GM23338 (cell line): ENCODE results near the gene CCDC80. TPM values are rescaled to one million over a fixed set of nuclear protein-coding genes. Genes with fewer than 3 reads are reported as not detected.
A peak's percentile ranks its signal among the peaks of the same experiment; 100 is the strongest.

Source experiments
- ATAC-seq: fragments of 200-7000 bp; cut with Tn5 transposase; 3 replicates; pipeline ENCODE4 v1.9.1; 2020
- DNase-seq: peaks from one replicate; pipeline ENCODE4 v3.0.0-alpha.2; 2015; ENCODE audit warnings: low spot score
- H2AFZ ChIP-seq: fragments of 200-600 bp; sonication (generic); 2 replicates; pipeline ENCODE4 v1.8.0; 2016; ENCODE audit warnings: antibody characterized with exemption, mild to moderate bottlenecking, moderate library complexity
- H3F3A ChIP-seq: fragments of 200-600 bp; sonication (generic); replicated peaks from 2 replicates; pipeline ENCODE4 v1.8.0; 2017; ENCODE audit warnings: antibody characterized with exemption, mixed run types, low read depth
- H3K27ac ChIP-seq: fragments of 200-600 bp; sonication (generic); 2 replicates; pipeline ENCODE4 v1.6.1; 2016; ENCODE audit warnings: low read depth
- H3K27me3 ChIP-seq: fragments of 200-600 bp; sonication (generic); 2 replicates; pipeline ENCODE4 v1.8.0; 2016; ENCODE audit warnings: mild to moderate bottlenecking, mixed run types, moderate library complexity; ENCODE audit not compliant: insufficient read depth
- H3K36me3 ChIP-seq: fragments of 200-600 bp; sonication (generic); 2 replicates; pipeline ENCODE4 v1.8.0; 2016; ENCODE audit warnings: mild to moderate bottlenecking; ENCODE audit not compliant: insufficient read depth
- H3K4me1 ChIP-seq: fragments of 200-600 bp; sonication (generic); 2 replicates; pipeline ENCODE4 v1.8.0; 2016; ENCODE audit warnings: mild to moderate bottlenecking, moderate library complexity; ENCODE audit not compliant: insufficient read depth
- H3K4me2 ChIP-seq: fragments of 200-600 bp; sonication (generic); 2 replicates; pipeline ENCODE4 v1.7.1; 2017; ENCODE audit warnings: mixed run types
- H3K4me3 ChIP-seq: fragments of 200-600 bp; sonication (generic); 2 replicates; pipeline ENCODE4 v1.6.1; 2016; ENCODE audit warnings: mixed run types
- H3K79me2 ChIP-seq: fragments of 200-600 bp; sonication (generic); replicated peaks from 2 replicates; pipeline ENCODE4 v1.8.0; 2017; ENCODE audit warnings: mild to moderate bottlenecking; ENCODE audit not compliant: insufficient read depth
- H3K9me2 ChIP-seq: fragments of 200-600 bp; sonication (generic); 2 replicates; pipeline ENCODE4 v1.8.0; 2017; ENCODE audit not compliant: insufficient read depth
- H4K20me1 ChIP-seq: fragments of 200-600 bp; sonication (generic); replicated peaks from 2 replicates; pipeline ENCODE4 v1.8.0; 2017; ENCODE audit warnings: mild to moderate bottlenecking; ENCODE audit not compliant: insufficient read depth
- H3K27ac Mint-ChIP-seq: 2 replicates; pipeline ENCODE4 v1.8.0; 2020; ENCODE audit warnings: inconsistent platforms, mild to moderate bottlenecking, moderate library complexity, mixed read lengths
- H3K27me3 Mint-ChIP-seq: 3 replicates; pipeline ENCODE4 v1.8.0; 2022; ENCODE audit warnings: low read depth, mild to moderate bottlenecking, moderate library complexity, mixed read lengths, inconsistent platforms; ENCODE audit not compliant: insufficient read depth, poor library complexity
- H3K36me3 Mint-ChIP-seq: 3 replicates; pipeline ENCODE4 v1.8.0; 2021; ENCODE audit warnings: low read depth, mild to moderate bottlenecking, inconsistent platforms, moderate library complexity, mixed read lengths
- H3K4me1 Mint-ChIP-seq: 3 replicates; pipeline ENCODE4 v1.8.0; 2020; ENCODE audit warnings: mild to moderate bottlenecking, inconsistent platforms, mixed read lengths
- H3K4me3 Mint-ChIP-seq: 3 replicates; pipeline ENCODE4 v1.8.0; 2021; ENCODE audit warnings: moderate library complexity, mild to moderate bottlenecking, inconsistent platforms, mixed read lengths
- H3K9me3 Mint-ChIP-seq: 3 replicates; pipeline ENCODE4 v1.8.0; 2020; ENCODE audit warnings: moderate library complexity, mild to moderate bottlenecking, inconsistent platforms, mixed read lengths
- CREB1 ChIP-seq: fragments of 250-450 bp; sonication (Bioruptor Pico); IDR thresholded peaks from 2 replicates; pipeline ENCODE4 v1.5.0; 2020; ENCODE audit warnings: low read depth, mild to moderate bottlenecking, moderate library complexity
- EZH2 ChIP-seq: fragments of 200-600 bp; sonication (generic); IDR thresholded peaks from one replicate; pipeline ENCODE4 v1.8.0; 2017; ENCODE audit warnings: antibody characterized with exemption, mild to moderate bottlenecking, low read depth; ENCODE audit not compliant: unreplicated experiment
- EZH2phosphoT487 ChIP-seq: fragments of 200-600 bp; sonication (generic); IDR thresholded peaks from one replicate; pipeline ENCODE4 v1.8.1; 2018; ENCODE audit warnings: antibody characterized with exemption; ENCODE audit not compliant: unreplicated experiment
- POLR2AphosphoS5 ChIP-seq: IDR thresholded peaks from 2 replicates; pipeline ENCODE4 v1.6.1; 2016; ENCODE audit warnings: antibody characterized with exemption, low read depth
- REST ChIP-seq: IDR thresholded peaks from one replicate; pipeline ENCODE4 v1.6.1; 2018; ENCODE audit warnings: antibody characterized with exemption; ENCODE audit not compliant: unreplicated experiment
- STAT1 ChIP-seq: IDR thresholded peaks from one replicate; pipeline ENCODE4 v1.6.1; 2016; ENCODE audit warnings: antibody characterized with exemption; ENCODE audit not compliant: unreplicated experiment
- ZNF331 ChIP-seq: fragments of 250-450 bp; sonication (Bioruptor Pico); IDR thresholded peaks from 2 replicates; pipeline ENCODE4 v1.5.0; 2020; ENCODE audit warnings: low read depth, mild to moderate bottlenecking, moderate library complexity
- ZNF462 ChIP-seq: fragments of 250-450 bp; sonication (Bioruptor Pico); IDR thresholded peaks from 2 replicates; pipeline ENCODE4 v1.5.0; 2020; ENCODE audit warnings: mild to moderate bottlenecking, moderate library complexity
- polyA plus RNA-seq: library from polyadenylated mRNA; unstranded; fragments of >200 nt; fragmentation: Nextera tagmentation; extraction: Ambion mirVana; gene quantifications from 2 replicates; pipeline ENCODE4 v1.2.1, GENCODE V29; 2016
- total RNA-seq: library from RNA; depleted of rRNA; stranded (reverse); fragments of >200 nt; shearing (Covaris generic); gene quantifications from 2 replicates; pipeline ENCODE4 v1.2.3, GENCODE V29; 2014
- TF ChIP-seq, protein P1 (sequence below): IDR thresholded peaks from 2 replicates; pipeline ENCODE4 v1.6.1; 2016; ENCODE audit warnings: antibody characterized with exemption

The CCDC80 gene
- total and polyA plus RNA-seq, 2 experiments from 2014 or later, result 5.4 to 6.7 TPM

GRCh38 chr3:112619295-112619694, 21.6 kb downstream of the CCDC80 start:
- ATAC-seq, result no peak
- Mint-ChIP-seq H3K9me3 (no peaks in the 10 kb centered on the region), H3K27ac (no peak overlapping the region)

DNA sequence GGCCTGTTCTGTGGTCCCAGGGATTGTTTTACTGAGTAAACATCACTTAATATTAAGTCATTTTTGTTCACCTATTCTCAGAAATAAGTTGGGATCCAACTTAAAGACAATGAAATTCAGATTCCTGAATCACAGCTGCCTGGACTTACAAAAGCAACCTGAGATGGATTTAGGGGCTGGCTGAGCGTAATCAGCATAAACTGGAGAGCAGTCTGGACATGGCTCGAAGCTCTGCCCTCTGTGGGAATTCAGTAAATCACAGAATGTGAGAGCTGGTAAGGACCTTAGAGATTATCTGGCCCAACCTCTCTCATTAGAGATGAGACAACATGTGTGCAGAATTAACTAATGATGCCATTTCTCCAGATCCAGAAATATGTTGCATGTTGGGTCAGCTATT, 23.7 kb downstream of the CCDC80 start:
- Mint-ChIP-seq H3K9me3 (no peaks in the 10 kb centered on the region), H3K36me3 (0 out of 3 replicates have a peak, but pooled peaks cover 4% of the 10 kb centered on the region), H3K27me3 (peaks cover 1% of the 10 kb centered on the region), H3K27ac (no peak overlapping the region), H3K4me1 (peaks cover 20% of the 10 kb centered on the region), H3K4me3 (no peak overlapping the region)
- Histone ChIP-seq H3K4me3 (no peak overlapping the region), H4K20me1 (no peaks in the 10 kb centered on the region), H3K9me2 (peaks cover 4% of the 10 kb centered on the region), H3K79me2 (no peaks in the 10 kb centered on the region), H3F3A (no peaks in the 10 kb centered on the region), H3K27ac (no peak overlapping the region), H3K36me3 (no peaks in the 10 kb centered on the region), H3K27me3 (no peaks in the 10 kb centered on the region), H2AFZ (no peak overlapping the region), H3K4me2 (no peak overlapping the region), H3K4me1 (peaks cover 14% of the 10 kb centered on the region)
- DNase-seq (no peak), ATAC-seq (no peak)
- TF ChIP-seq POLR2AphosphoS5, result no peak
- no peak for TF ChIP-seq ZNF331 (CRISPR knock-in tag)
- no peak for TF ChIP-seq ZNF462 (CRISPR knock-in tag)

More at GRCh38 chr3:112619295-112619694, 21.6 kb downstream of the CCDC80 start:
- no peak overlapping the region for H3K4me2 ChIP-seq
- 0 out of 2 replicates have a peak overlapping the region, but pooled peaks have one; percentile 6 for H2AFZ ChIP-seq
- H3K27ac ChIP-seq, result no peak overlapping the region
- H3K4me3 ChIP-seq, result no peak overlapping the region
- peaks cover 25% of the 10 kb centered on the region for H3K4me1 ChIP-seq
- no peaks in the 10 kb centered on the region for H4K20me1 ChIP-seq
- no peaks in the 10 kb centered on the region for H3K79me2 ChIP-seq
- H3F3A ChIP-seq, result no peaks in the 10 kb centered on the region
- peaks cover 4% of the 10 kb centered on the region for H3K9me2 ChIP-seq
- no peak for DNase-seq
- TF ChIP-seq STAT1 (no peak), EZH2 (no peak), EZH2phosphoT487 (no peak), CREB1 (CRISPR knock-in tag) (no peak), REST (no peak)
- TF ChIP-seq, protein P1, sequence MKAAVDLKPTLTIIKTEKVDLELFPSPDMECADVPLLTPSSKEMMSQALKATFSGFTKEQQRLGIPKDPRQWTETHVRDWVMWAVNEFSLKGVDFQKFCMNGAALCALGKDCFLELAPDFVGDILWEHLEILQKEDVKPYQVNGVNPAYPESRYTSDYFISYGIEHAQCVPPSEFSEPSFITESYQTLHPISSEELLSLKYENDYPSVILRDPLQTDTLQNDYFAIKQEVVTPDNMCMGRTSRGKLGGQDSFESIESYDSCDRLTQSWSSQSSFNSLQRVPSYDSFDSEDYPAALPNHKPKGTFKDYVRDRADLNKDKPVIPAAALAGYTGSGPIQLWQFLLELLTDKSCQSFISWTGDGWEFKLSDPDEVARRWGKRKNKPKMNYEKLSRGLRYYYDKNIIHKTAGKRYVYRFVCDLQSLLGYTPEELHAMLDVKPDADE, result no peak
- Mint-ChIP-seq H3K27me3 (peaks cover 1% of the 10 kb centered on the region), H3K4me1 (peaks cover 28% of the 10 kb centered on the region), H3K4me3 (no peak overlapping the region), H3K36me3 (0 out of 3 replicates have a peak, but pooled peaks cover 4% of the 10 kb centered on the region)
- H3K27me3 ChIP-seq, result no peaks in the 10 kb centered on the region
- H3K36me3 ChIP-seq, result no peaks in the 10 kb centered on the region
